Measurements from ENCODE around the gene KRTAP9-3. TPM values are rescaled to one million over a fixed set of nuclear protein-coding genes. Genes with fewer than 3 reads are reported as not detected.

Gene KRTAP9-3
- total and polyA plus RNA-seq, 2 donors (not counting 3 experiments of a cell fraction or from before 2014, with no cell fraction given), result not detected

GRCh38 chr17:41215681-41216080 is 16.6 kb upstream of the KRTAP9-3 start:
- Histone ChIP-seq H3K27me3 (ENCODE audit: control insufficient read depth in 2 of 2, insufficient read depth in 2 of 2, low read length in 2 of 2) (no peaks in the 10 kb centered on the region), H3K9me1 (replicated peaks; ENCODE audit: control insufficient read depth, extremely low read depth, insufficient read depth, low read length) (no peaks in the 10 kb centered on the region), H3K79me2 (ENCODE audit: control insufficient read depth, insufficient read depth, low read length) (no peaks in the 10 kb centered on the region), H3K9me3 (replicated peaks; ENCODE audit: control insufficient read depth, insufficient read depth, low read length) (no peaks in the 10 kb centered on the region), H3K27ac (ENCODE audit: insufficient read depth, low read depth, low read length) (no peak overlapping the region), H4K20me1 (replicated peaks; ENCODE audit: control insufficient read depth, extremely low read depth, insufficient read depth, low read length) (no peaks in the 10 kb centered on the region), H3K4me3 (replicated peaks in 1 of 3; ENCODE audit: insufficient read depth in 1 of 3, low read depth in 1 of 3, low read length in 3 of 3) (no peak overlapping the region), H3K4me2 (ENCODE audit: insufficient read depth, low read length) (no peak overlapping the region), H3K4me1 (ENCODE audit: control insufficient read depth, extremely low read depth, insufficient read depth, low read length) (no peaks in the 10 kb centered on the region), H3K9ac (replicated peaks; ENCODE audit: extremely low read depth, insufficient read depth, low read length) (no peak overlapping the region), H3K36me3 (ENCODE audit: control insufficient read depth in 2 of 2, extremely low read depth in 1 of 2, insufficient read depth in 2 of 2, low read length in 2 of 2) (no peaks in the 10 kb centered on the region), H2AFZ (ENCODE audit: low read depth, low read length) (no peak overlapping the region)
- POLR2A ChIA-PET, result no interaction called here
- DNase-seq (ENCODE audit: low read depth, low spot score) (no peak), FAIRE-seq (no peak)
- dilution Hi-C loops (cut with MboI; ENCODE audit: extremely low pct_ligation_motif_present, low sequenced_read_pairs) (no loop called here), intact Hi-C loops (cut with micrococcal nuclease) (no loop called here)
- TF ChIP-seq MYC (IDR thresholded peaks at IDR 0.05; ENCODE audit: low read depth, low read length) (no peak), POLR2AphosphoS5 (IDR thresholded peaks at IDR 0.05; ENCODE audit: insufficient read depth, low read depth, low read length) (no peak), EZH2 (IDR thresholded peaks at IDR 0.05; ENCODE audit: borderline replicate concordance, low read depth, low read length, severe bottlenecking) (no peak), JUN (IDR thresholded peaks at IDR 0.05; ENCODE audit: borderline replicate concordance, insufficient read depth, insufficient read length, low read depth) (no peak), POLR2A (IDR thresholded peaks at IDR 0.05; ENCODE audit: low read depth, low read length) (no peak), FOS (IDR thresholded peaks at IDR 0.05; ENCODE audit: borderline replicate concordance, insufficient read depth, low read length) (no peak), GATA2 (IDR thresholded peaks at IDR 0.05; ENCODE audit: insufficient read depth, insufficient read length, low read depth, low read length) (no peak)
- TF ChIP-seq, protein P1, sequence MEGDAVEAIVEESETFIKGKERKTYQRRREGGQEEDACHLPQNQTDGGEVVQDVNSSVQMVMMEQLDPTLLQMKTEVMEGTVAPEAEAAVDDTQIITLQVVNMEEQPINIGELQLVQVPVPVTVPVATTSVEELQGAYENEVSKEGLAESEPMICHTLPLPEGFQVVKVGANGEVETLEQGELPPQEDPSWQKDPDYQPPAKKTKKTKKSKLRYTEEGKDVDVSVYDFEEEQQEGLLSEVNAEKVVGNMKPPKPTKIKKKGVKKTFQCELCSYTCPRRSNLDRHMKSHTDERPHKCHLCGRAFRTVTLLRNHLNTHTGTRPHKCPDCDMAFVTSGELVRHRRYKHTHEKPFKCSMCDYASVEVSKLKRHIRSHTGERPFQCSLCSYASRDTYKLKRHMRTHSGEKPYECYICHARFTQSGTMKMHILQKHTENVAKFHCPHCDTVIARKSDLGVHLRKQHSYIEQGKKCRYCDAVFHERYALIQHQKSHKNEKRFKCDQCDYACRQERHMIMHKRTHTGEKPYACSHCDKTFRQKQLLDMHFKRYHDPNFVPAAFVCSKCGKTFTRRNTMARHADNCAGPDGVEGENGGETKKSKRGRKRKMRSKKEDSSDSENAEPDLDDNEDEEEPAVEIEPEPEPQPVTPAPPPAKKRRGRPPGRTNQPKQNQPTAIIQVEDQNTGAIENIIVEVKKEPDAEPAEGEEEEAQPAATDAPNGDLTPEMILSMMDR (IDR thresholded peaks at IDR 0.05; ENCODE audit: extremely low read depth in 1 of 2, insufficient read depth in 1 of 2, low read depth in 1 of 2, low read length in 2 of 2), result no peak
- TF ChIP-seq, protein P2, sequence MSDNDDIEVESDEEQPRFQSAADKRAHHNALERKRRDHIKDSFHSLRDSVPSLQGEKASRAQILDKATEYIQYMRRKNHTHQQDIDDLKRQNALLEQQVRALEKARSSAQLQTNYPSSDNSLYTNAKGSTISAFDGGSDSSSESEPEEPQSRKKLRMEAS (IDR thresholded peaks at IDR 0.05; ENCODE audit: insufficient read depth, insufficient read length), result no peak
- CTCF ChIA-PET, result no interaction called here
- no TSS peak for BruUV-seq (replicated peaks)
